GM06990 (cell line): ENCODE results near the gene RIPOR2.

Experiments used
- DNase-seq: peaks from one replicate; pipeline ENCODE4 v3.0.0-alpha.2; 2011; ENCODE audit not compliant: insufficient read length; ENCODE audit errors: extremely low read depth
- H3K27me3 ChIP-seq: replicated peaks from 2 replicates; pipeline ENCODE4 v1.6.0; 2011; ENCODE audit warnings: low read length; ENCODE audit not compliant: control insufficient read depth, insufficient read depth
- H3K36me3 ChIP-seq: 2 replicates; pipeline ENCODE4 v1.5.1; 2011; ENCODE audit warnings: low read length; ENCODE audit not compliant: control insufficient read depth, insufficient read depth
- H3K4me3 ChIP-seq: replicated peaks from 2 replicates; pipeline ENCODE4 v1.5.1; 2011; ENCODE audit warnings: low read depth, mild to moderate bottlenecking, control low read depth, low read length
- CTCF ChIP-seq: IDR thresholded peaks from 2 replicates; pipeline ENCODE4 v1.5.1; 2011; ENCODE audit warnings: low read length, control low read depth, mild to moderate bottlenecking, inconsistent platforms; ENCODE audit not compliant: insufficient read depth, poor library complexity, severe bottlenecking

The RIPOR2 gene

GRCh38 chr6:24940311-24940917 is 4.7 kb upstream of the RIPOR2 start:
- TF ChIP-seq CTCF = no peak
- peak overlapping the region; percentile 14; the same call in 1 of the 2 replicates for H3K4me3 ChIP-seq

GRCh38 chr6:24936641-24937317 is 1.0 kb upstream of the RIPOR2 start:
- peak; percentile 78 for DNase-seq
- Histone ChIP-seq H3K4me3 (peak overlapping the region; percentile 69), H3K36me3 (no peaks in the 10 kb centered on the region), H3K27me3 (no peaks in the 10 kb centered on the region)
- TF ChIP-seq CTCF = no peak

More at GRCh38 chr6:24940311-24940917, 4.7 kb upstream of the RIPOR2 start:
- Histone ChIP-seq H3K27me3 (no peaks in the 10 kb centered on the region), H3K36me3 (no peaks in the 10 kb centered on the region)
- no peak for DNase-seq

GRCh38 chr6:24933868-24934401 is 1.8 kb downstream of the RIPOR2 start:
- Histone ChIP-seq H3K27me3 (no peaks in the 10 kb centered on the region), H3K36me3 (no peaks in the 10 kb centered on the region), H3K4me3 (peak overlapping the region; percentile 69)
- no peak for DNase-seq
- peak; percentile 90 for TF ChIP-seq CTCF

- Histone ChIP-seq H3K4me3 (peak overlapping the region; percentile 69), H3K27me3 (no peaks in the 10 kb centered on the region), H3K36me3 (no peaks in the 10 kb centered on the region)
- DNase-seq = no peak
- TF ChIP-seq CTCF = no peak
Observed at GRCh38 chr6:24933266-24933665, 2.5 kb downstream of the RIPOR2 start.

- Histone ChIP-seq H3K36me3 (no peaks in the 10 kb centered on the region), H3K4me3 (peak overlapping the region; percentile 69), H3K27me3 (no peaks in the 10 kb centered on the region)
- no peak for TF ChIP-seq CTCF
- no peak for DNase-seq
Observed at GRCh38 chr6:24932832-24933231, 2.9 kb downstream of the RIPOR2 start.
